ENCODE results near the gene PAAF1.
"Not testable (repeated sequence)": the region's sequence is repeated elsewhere in the genome, so short reads cannot be mapped to it uniquely, and the experiment has no call there.

Gene PAAF1

DNA sequence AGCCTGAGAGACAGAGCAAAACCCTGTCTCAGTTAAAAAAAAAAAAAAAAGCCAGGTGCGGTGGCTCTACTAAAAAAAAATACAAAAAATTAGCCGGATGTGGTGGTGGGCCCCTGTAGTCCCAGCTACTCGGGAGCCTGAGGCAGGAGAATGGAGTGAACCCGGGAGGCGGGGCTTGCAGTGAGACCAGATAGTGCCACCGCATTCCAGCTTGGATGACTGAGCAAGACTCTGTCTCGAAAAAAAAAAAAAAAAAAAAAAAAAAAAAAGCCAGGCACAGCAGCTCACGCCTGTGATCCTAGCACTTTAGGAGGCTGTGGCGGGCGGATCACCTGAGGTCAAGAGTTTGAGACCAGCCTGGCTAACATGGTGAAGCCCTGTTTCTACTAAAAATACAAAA lies 3.6 kb downstream of the PAAF1 start:
- not testable (repeated sequence) for DNase-seq (ENCODE audit: low spot score); H3K9me3 ChIP-seq (replicated peaks in 1 of 2; ENCODE audit: control insufficient read depth in 2 of 2, insufficient read depth in 1 of 2, low read depth in 1 of 2, low read length in 2 of 2)

DNA sequence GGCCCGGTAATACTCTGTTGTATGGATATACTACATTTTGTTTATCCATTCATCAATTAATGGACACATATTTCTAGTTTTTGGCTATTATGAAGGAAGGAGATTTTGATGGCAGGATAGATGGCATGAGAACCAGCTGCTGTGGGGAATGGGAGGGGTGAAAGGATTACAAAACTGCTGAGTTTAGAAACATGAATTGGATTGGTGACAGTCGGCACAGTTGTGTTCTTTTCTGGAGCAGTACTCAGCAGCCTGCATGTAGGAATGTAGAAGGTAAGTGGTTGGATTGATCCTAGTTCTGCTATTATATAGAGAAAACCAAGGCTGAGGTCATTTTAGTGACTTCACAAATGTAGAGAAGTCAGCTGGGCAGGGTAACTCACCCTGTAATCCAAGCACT lies 7.1 kb downstream of the PAAF1 start:
- DNase-seq (ENCODE audit: low spot score) = no peak
- no peak overlapping the region for H2BK5ac ChIP-seq (ENCODE audit: low read length)
- no peak overlapping the region for H3K23ac ChIP-seq (ENCODE audit: low read depth, low read length, poor library complexity)

More for the DNA sequence above, 3.6 kb downstream of the PAAF1 start:
- not testable (repeated sequence) for H3K4me1 ChIP-seq (ENCODE audit: control insufficient read depth in 2 of 2, insufficient read depth in 1 of 2, low read depth in 1 of 2, low read length in 2 of 2); H3K14ac ChIP-seq (ENCODE audit: low read length); H3K4me2 ChIP-seq (ENCODE audit: insufficient read depth, low read length, poor library complexity, severe bottlenecking); H4K8ac ChIP-seq (ENCODE audit: low read depth, low read length); H3K9ac ChIP-seq (ENCODE audit: low read depth, low read length, poor library complexity); H2AK5ac ChIP-seq (ENCODE audit: low read depth, low read length); H3K79me1 ChIP-seq (ENCODE audit: low read depth, low read length); H3K4ac ChIP-seq (ENCODE audit: low read length); H2BK120ac ChIP-seq (ENCODE audit: low read depth, low read length); H3K18ac ChIP-seq (ENCODE audit: low read length); H4K91ac ChIP-seq (ENCODE audit: low read depth, low read length, poor library complexity); H2BK12ac ChIP-seq (ENCODE audit: low read length); H3K4me3 ChIP-seq (ENCODE audit: low read length in 2 of 2); H2BK5ac ChIP-seq (ENCODE audit: low read length); H3K23ac ChIP-seq (ENCODE audit: low read depth, low read length, poor library complexity); H2BK15ac ChIP-seq (ENCODE audit: low read length); H3K27me3 ChIP-seq (ENCODE audit: control insufficient read depth in 3 of 3, insufficient read depth in 3 of 3, low read depth in 1 of 3, low read length in 3 of 3); H2AFZ ChIP-seq (ENCODE audit: low read length); H3K27ac ChIP-seq (replicated peaks; ENCODE audit: low read length)
- no CpG with 5 or more reads among the region's 10 CpGs for WGBS, 2 donors (ENCODE audit: extremely low coverage in 2 of 2, insufficient read length in 2 of 2, insufficient replicate concordance in 1 of 2)
- peaks cover 0 to 37% of the 10 kb centered on the region in 2 donors for H3K36me3 ChIP-seq (replicated peaks in 1 of 2; ENCODE audit: control insufficient read depth in 2 of 2, insufficient read depth in 2 of 2, low read length in 2 of 2)

DNA sequence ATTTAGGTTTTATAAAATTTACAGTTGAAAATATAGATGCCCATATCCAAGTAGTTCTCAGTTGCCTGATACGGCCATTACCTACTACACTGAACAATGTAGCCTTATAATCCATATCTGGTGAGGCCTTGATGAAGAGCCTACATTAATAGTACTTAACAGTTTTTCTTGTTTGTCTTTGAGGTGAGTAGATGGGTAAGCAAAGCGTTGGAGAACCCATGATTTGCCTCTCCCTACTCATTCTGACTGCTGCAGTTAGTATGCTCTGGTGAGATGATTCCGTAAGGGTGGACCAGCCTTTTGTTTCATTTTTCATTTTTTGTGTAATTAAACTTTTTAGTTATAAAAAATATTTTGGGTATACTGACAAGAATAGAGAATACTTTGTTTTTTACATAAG lies 11.4 kb downstream of the PAAF1 start:
- no peak overlapping the region for H3K4me3 ChIP-seq (ENCODE audit: low read length in 2 of 2)
- H2AK5ac ChIP-seq (ENCODE audit: low read depth, low read length) = no peak overlapping the region
- H2BK120ac ChIP-seq (ENCODE audit: low read depth, low read length) = no peak overlapping the region
- H2BK15ac ChIP-seq (ENCODE audit: low read length) = no peak overlapping the region
- no peak overlapping the region for H3K4ac ChIP-seq (ENCODE audit: low read length)
- no peak overlapping the region for H2BK12ac ChIP-seq (ENCODE audit: low read length)
- H3K23ac ChIP-seq (ENCODE audit: low read depth, low read length, poor library complexity) = no peak overlapping the region
- DNase-seq (ENCODE audit: low spot score) = no peak
- H4K91ac ChIP-seq (ENCODE audit: low read depth, low read length, poor library complexity) = no peak overlapping the region
- no peaks in the 10 kb centered on the region for H3K27me3 ChIP-seq (ENCODE audit: control insufficient read depth in 3 of 3, insufficient read depth in 3 of 3, low read depth in 1 of 3, low read length in 3 of 3)
- no peaks in the 10 kb centered on the region for H3K9me3 ChIP-seq (replicated peaks in 1 of 2; ENCODE audit: control insufficient read depth in 2 of 2, insufficient read depth in 1 of 2, low read depth in 1 of 2, low read length in 2 of 2)
- H3K4me2 ChIP-seq (ENCODE audit: insufficient read depth, low read length, poor library complexity, severe bottlenecking) = no peak overlapping the region
- WGBS, 2 donors (ENCODE audit: extremely low coverage in 2 of 2, insufficient read length in 2 of 2, insufficient replicate concordance in 1 of 2) = no CpG with 5 or more reads among the region's 3 CpGs
- no peaks in the 10 kb centered on the region for H3K79me1 ChIP-seq (ENCODE audit: low read depth, low read length)
- H4K8ac ChIP-seq (ENCODE audit: low read depth, low read length) = no peak overlapping the region
- H2AFZ ChIP-seq (ENCODE audit: low read length) = no peak overlapping the region
- no peak overlapping the region for H3K14ac ChIP-seq (ENCODE audit: low read length)
- peaks cover 10 to 81% of the 10 kb centered on the region in 2 donors for H3K36me3 ChIP-seq (replicated peaks in 1 of 2; ENCODE audit: control insufficient read depth in 2 of 2, insufficient read depth in 2 of 2, low read length in 2 of 2)
- no peak overlapping the region for H2BK5ac ChIP-seq (ENCODE audit: low read length)
- no peak overlapping the region for H3K18ac ChIP-seq (ENCODE audit: low read length)
- H3K9ac ChIP-seq (ENCODE audit: low read depth, low read length, poor library complexity) = no peak overlapping the region
- no peak overlapping the region for H3K27ac ChIP-seq (replicated peaks; ENCODE audit: low read length)
- no peaks in the 10 kb centered on the region for H3K4me1 ChIP-seq (ENCODE audit: control insufficient read depth in 2 of 2, insufficient read depth in 1 of 2, low read depth in 1 of 2, low read length in 2 of 2)

More for the DNA sequence above, 7.1 kb downstream of the PAAF1 start:
- Histone ChIP-seq H3K4me1 (ENCODE audit: control insufficient read depth in 2 of 2, insufficient read depth in 1 of 2, low read depth in 1 of 2, low read length in 2 of 2) (no peaks in the 10 kb centered on the region), H2BK120ac (ENCODE audit: low read depth, low read length) (no peak overlapping the region), H3K27ac (replicated peaks; ENCODE audit: low read length) (no peak overlapping the region), H3K4me2 (ENCODE audit: insufficient read depth, low read length, poor library complexity, severe bottlenecking) (no peak overlapping the region), H4K91ac (ENCODE audit: low read depth, low read length, poor library complexity) (no peak overlapping the region), H2AFZ (ENCODE audit: low read length) (no peak overlapping the region), H3K4me3 (ENCODE audit: low read length in 2 of 2) (no peak overlapping the region), H2BK15ac (ENCODE audit: low read length) (no peak overlapping the region), H2BK12ac (ENCODE audit: low read length) (no peak overlapping the region), H3K9me3 (replicated peaks in 1 of 2; ENCODE audit: control insufficient read depth in 2 of 2, insufficient read depth in 1 of 2, low read depth in 1 of 2, low read length in 2 of 2) (peaks cover 0 to 3% of the 10 kb centered on the region in 2 donors), H3K79me1 (ENCODE audit: low read depth, low read length) (peaks cover 3% of the 10 kb centered on the region), H3K9ac (ENCODE audit: low read depth, low read length, poor library complexity) (no peak overlapping the region), H4K8ac (ENCODE audit: low read depth, low read length) (no peak overlapping the region), H2AK5ac (ENCODE audit: low read depth, low read length) (no peak overlapping the region), H3K36me3 (replicated peaks in 1 of 2; ENCODE audit: control insufficient read depth in 2 of 2, insufficient read depth in 2 of 2, low read length in 2 of 2) (peaks cover 2 to 59% of the 10 kb centered on the region in 2 donors), H3K4ac (ENCODE audit: low read length) (no peak overlapping the region), H3K27me3 (ENCODE audit: control insufficient read depth in 3 of 3, insufficient read depth in 3 of 3, low read depth in 1 of 3, low read length in 3 of 3) (no peaks in the 10 kb centered on the region), H3K14ac (ENCODE audit: low read length) (no peak overlapping the region), H3K18ac (ENCODE audit: low read length) (no peak overlapping the region)
- WGBS, 2 donors (ENCODE audit: extremely low coverage in 2 of 2, insufficient read length in 2 of 2, insufficient replicate concordance in 1 of 2) = no CpG with 5 or more reads among the region's 2 CpGs

DNA sequence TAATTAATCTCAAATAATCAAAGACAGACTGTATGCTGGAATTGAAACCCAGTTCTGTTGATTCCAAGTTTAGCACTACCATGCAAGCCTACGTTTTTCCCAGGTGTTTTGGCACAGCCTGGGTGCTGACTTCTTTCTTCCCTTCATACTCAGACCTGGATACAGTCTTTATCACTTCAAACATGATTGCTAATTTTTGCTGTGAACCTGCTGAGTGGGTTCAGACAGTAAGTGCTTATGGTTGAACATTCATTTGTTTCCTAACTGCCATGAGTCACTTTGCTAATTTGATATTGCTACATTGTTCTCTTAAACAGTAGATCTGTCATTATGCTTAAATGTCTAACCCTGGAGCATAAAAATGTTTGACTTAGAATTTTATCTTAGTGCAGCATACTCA lies 12.2 kb downstream of the PAAF1 start:
- Histone ChIP-seq H3K27ac (replicated peaks; ENCODE audit: low read length) (no peak overlapping the region), H3K14ac (ENCODE audit: low read length) (no peak overlapping the region), H3K36me3 (replicated peaks in 1 of 2; ENCODE audit: control insufficient read depth in 2 of 2, insufficient read depth in 2 of 2, low read length in 2 of 2) (peaks cover 10 to 81% of the 10 kb centered on the region in 2 donors), H4K91ac (ENCODE audit: low read depth, low read length, poor library complexity) (no peak overlapping the region), H3K4me3 (ENCODE audit: low read length in 2 of 2) (no peak overlapping the region), H3K4me1 (ENCODE audit: control insufficient read depth in 2 of 2, insufficient read depth in 1 of 2, low read depth in 1 of 2, low read length in 2 of 2) (no peaks in the 10 kb centered on the region), H2AFZ (ENCODE audit: low read length) (no peak overlapping the region), H3K4me2 (ENCODE audit: insufficient read depth, low read length, poor library complexity, severe bottlenecking) (no peak overlapping the region), H3K27me3 (ENCODE audit: control insufficient read depth in 3 of 3, insufficient read depth in 3 of 3, low read depth in 1 of 3, low read length in 3 of 3) (no peaks in the 10 kb centered on the region), H3K9ac (ENCODE audit: low read depth, low read length, poor library complexity) (no peak overlapping the region), H3K23ac (ENCODE audit: low read depth, low read length, poor library complexity) (no peak overlapping the region), H2AK5ac (ENCODE audit: low read depth, low read length) (no peak overlapping the region), H2BK120ac (ENCODE audit: low read depth, low read length) (no peak overlapping the region), H2BK15ac (ENCODE audit: low read length) (no peak overlapping the region), H3K9me3 (replicated peaks in 1 of 2; ENCODE audit: control insufficient read depth in 2 of 2, insufficient read depth in 1 of 2, low read depth in 1 of 2, low read length in 2 of 2) (no peaks in the 10 kb centered on the region), H3K79me1 (ENCODE audit: low read depth, low read length) (no peaks in the 10 kb centered on the region), H2BK12ac (ENCODE audit: low read length) (no peak overlapping the region), H2BK5ac (ENCODE audit: low read length) (no peak overlapping the region), H3K4ac (ENCODE audit: low read length) (no peak overlapping the region), H3K18ac (ENCODE audit: low read length) (no peak overlapping the region), H4K8ac (ENCODE audit: low read depth, low read length) (no peak overlapping the region)
- no CpG with 5 or more reads among the region's 1 CpG for WGBS, 2 donors (ENCODE audit: extremely low coverage in 2 of 2, insufficient read length in 2 of 2, insufficient replicate concordance in 1 of 2)
- no peak for DNase-seq (ENCODE audit: low spot score)

All from neuronal stem cell (in vitro differentiated cells).